Measurements from ENCODE around the gene SMIM27. TPM values are rescaled to one million over a fixed set of nuclear protein-coding genes. Genes with fewer than 3 reads are reported as not detected.

Gene SMIM27
- total RNA-seq, 1 experiment from 2014 or later, result 13.6 TPM

GRCh38 chr9:32589083-32589723, 37.1 kb downstream of the SMIM27 start:
- peak; percentile 71 for ATAC-seq
- no peak overlapping the region for H3K4me3 Mint-ChIP-seq
- H3K36me3 Mint-ChIP-seq, result no peaks in the 10 kb centered on the region
- H3K4me1 Mint-ChIP-seq, result no peaks in the 10 kb centered on the region
- CTCF ChIA-PET, result interaction anchor here (0.7 to 3.2 kb wide), 10 partner anchors 10 to 381 kb away, joined by 3 to 31 read pairs (median 5); partner anchors contain the start of gene TMEM215
- peaks cover 10% of the 10 kb centered on the region for H3K9me3 Mint-ChIP-seq
- H3K27me3 Mint-ChIP-seq (ENCODE audit: low read depth), result peaks cover 4% of the 10 kb centered on the region; the same call in 1 of the 2 replicates
- POLR2A ChIA-PET, result no interaction called here
- H3K27ac Mint-ChIP-seq, result no peak overlapping the region
- DNase-seq (ENCODE audit: low spot score), result no peak
- no peak for TF ChIP-seq ATF2 (CRISPR knock-in tag; IDR thresholded peaks at IDR 0.05; ENCODE audit: borderline replicate concordance, low read depth)
- TF ChIP-seq ETV6 (CRISPR knock-in tag; IDR thresholded peaks at IDR 0.05), result no peak
- no peak for TF ChIP-seq NR2C2 (CRISPR knock-in tag; IDR thresholded peaks at IDR 0.05)
- no peak for TF ChIP-seq SP1 (CRISPR knock-in tag; conservative IDR thresholded peaks at IDR 0.05)
- TF ChIP-seq IRF2 (CRISPR knock-in tag; IDR thresholded peaks at IDR 0.05; ENCODE audit: borderline replicate concordance, low read depth), result no peak
- no peak for TF ChIP-seq OVOL2 (CRISPR knock-in tag; IDR thresholded peaks at IDR 0.05; ENCODE audit: borderline replicate concordance)
- TF ChIP-seq ZNF263 (CRISPR knock-in tag; IDR thresholded peaks at IDR 0.05; ENCODE audit: low read depth), result no peak

- TF ChIP-seq RORB (CRISPR knock-in tag; IDR thresholded peaks at IDR 0.05), result no peak
- Mint-ChIP-seq H3K4me3 (no peak overlapping the region), H3K36me3 (no peaks in the 10 kb centered on the region), H3K4me1 (no peaks in the 10 kb centered on the region), H3K27ac (no peak overlapping the region), H3K9me3 (peaks cover 7% of the 10 kb centered on the region), H3K27me3 (ENCODE audit: low read depth) (peaks cover 4% of the 10 kb centered on the region; the same call in 1 of the 2 replicates)
- DNase-seq (ENCODE audit: low spot score), result no peak
- CTCF ChIA-PET, result interaction anchor here (1.2 to 3.2 kb wide), 5 partner anchors 9 to 378 kb away, joined by 4 to 31 read pairs (median 13); partner anchors contain the start of gene TMEM215
- POLR2A ChIA-PET, result no interaction called here
- ATAC-seq, result no peak
Measured at GRCh38 chr9:32590476-32590875, 38.3 kb downstream of the SMIM27 start.

- CTCF ChIA-PET, result interaction anchor here (1.2 kb wide), 1 partner anchor 9 kb away, joined by 4 read pairs; no protein-coding TSS in a partner anchor
- ATAC-seq, result no peak
- Mint-ChIP-seq H3K4me1 (no peaks in the 10 kb centered on the region), H3K27ac (no peak overlapping the region), H3K9me3 (peaks cover 4% of the 10 kb centered on the region), H3K27me3 (ENCODE audit: low read depth) (peaks cover 4% of the 10 kb centered on the region; the same call in 1 of the 2 replicates), H3K36me3 (no peaks in the 10 kb centered on the region), H3K4me3 (no peak overlapping the region)
- DNase-seq (ENCODE audit: low spot score), result no peak
- TF ChIP-seq CBFB (CRISPR knock-in tag; IDR thresholded peaks at IDR 0.05; ENCODE audit: low read depth), result no peak
- no peak for TF ChIP-seq ZNF232 (CRISPR knock-in tag; IDR thresholded peaks at IDR 0.05)
- TF ChIP-seq SP1 (CRISPR knock-in tag; conservative IDR thresholded peaks at IDR 0.05), result no peak
- no peak for TF ChIP-seq ERG (CRISPR knock-in tag; IDR thresholded peaks at IDR 0.05)
- no peak for TF ChIP-seq E2F5 (CRISPR knock-in tag; IDR thresholded peaks at IDR 0.05)
- TF ChIP-seq MLX (CRISPR knock-in tag; IDR thresholded peaks at IDR 0.05), result no peak
- TF ChIP-seq SMAD3 (CRISPR knock-in tag; IDR thresholded peaks at IDR 0.05; ENCODE audit: borderline replicate concordance), result no peak
- no peak for TF ChIP-seq KAT7 (CRISPR knock-in tag; IDR thresholded peaks at IDR 0.05; ENCODE audit: borderline replicate concordance)
- TF ChIP-seq ZNF263 (CRISPR knock-in tag; IDR thresholded peaks at IDR 0.05; ENCODE audit: low read depth), result no peak
- no peak for TF ChIP-seq SMAD4 (CRISPR knock-in tag; IDR thresholded peaks at IDR 0.05)
- no peak for TF ChIP-seq STAT6 (CRISPR knock-in tag; conservative IDR thresholded peaks at IDR 0.05; ENCODE audit: low read depth)
- TF ChIP-seq NR1H2 (CRISPR knock-in tag; IDR thresholded peaks at IDR 0.05), result no peak
- POLR2A ChIA-PET, result no interaction called here
Measured at GRCh38 chr9:32590898-32591297, 38.8 kb downstream of the SMIM27 start.

Measured in WTC11 (cell line).